Activated CD4-positive, alpha-beta memory T cell treated with anti-CD3 and anti-CD28 coated beads, Interleukin-2, amount 10 ng/mL, durations not matched to agents 7 days and 5 days (primary cell): ENCODE measurements around the gene PALLD. TPM values are rescaled to one million over a fixed set of nuclear protein-coding genes. Genes with fewer than 3 reads are reported as not detected.

ENCODE experiments used
- CTCF ChIA-PET: fragments of 350-600 bp; sonication (Branson Sonifier 250); formaldehyde crosslinking; loops from one replicate; lab custom pipeline; 2021; ENCODE audit warnings: antibody characterized with exemption, inconsistent platforms; lab: Charles Lee
- POLR2A ChIA-PET: fragments of 350-600 bp; sonication (Branson Sonifier 250); formaldehyde crosslinking; loops from one replicate; lab custom pipeline; 2021; ENCODE audit warnings: antibody characterized with exemption; lab: Charles Lee
- DNase-seq: peaks from one replicate; pipeline ENCODE4 v3.0.0-alpha.2; 2020
- H3K27ac Mint-ChIP-seq: one replicate; pipeline ENCODE4 v1.8.0; 2021; ENCODE audit warnings: mild to moderate bottlenecking, mixed read lengths
- H3K27me3 Mint-ChIP-seq: one replicate; pipeline ENCODE4 v1.8.0; 2021; ENCODE audit warnings: mixed read lengths
- H3K36me3 Mint-ChIP-seq: one replicate; pipeline ENCODE4 v1.8.0; 2021; ENCODE audit warnings: low read depth, mixed read lengths
- H3K4me1 Mint-ChIP-seq: one replicate; pipeline ENCODE4 v1.8.0; 2021; ENCODE audit warnings: mixed read lengths
- H3K4me3 Mint-ChIP-seq: one replicate; pipeline ENCODE4 v1.8.0; 2021; ENCODE audit warnings: mild to moderate bottlenecking, mixed read lengths
- H3K9me3 Mint-ChIP-seq: one replicate; pipeline ENCODE4 v1.8.0; 2021; ENCODE audit warnings: mixed read lengths
- total RNA-seq, 2 experiments: library from RNA; stranded (reverse); gene quantifications; one replicate each; pipeline ENCODE4 v1.2.3, GENCODE V29; 2021

The PALLD gene
- total RNA-seq, 2 experiments from 2014 or later: 5.4 to 5.8 TPM

- ChIA-PET CTCF (interaction anchor here (1.2 to 2.4 kb wide), 3 partner anchors 31 to 529 kb away, joined by 4 to 14 read pairs (median 5); partner anchors contain the start of genes CBR4 and DDX60), POLR2A (interaction anchor here (1.0 to 4.1 kb wide), 10 partner anchors 14 to 1131 kb away, joined by 3 to 66 read pairs (median 4); partner anchors contain the start of genes CBR4, DDX60 and NEK1)
- peaks cover 63% of the 10 kb centered on the region for H3K4me1 Mint-ChIP-seq
- peak overlapping the region; percentile 94 for H3K4me3 Mint-ChIP-seq
- DNase-seq: peak; percentile 60
- H3K27ac Mint-ChIP-seq: peak overlapping the region; percentile 99
- H3K27me3 Mint-ChIP-seq: no peaks in the 10 kb centered on the region
- no peaks in the 10 kb centered on the region for H3K9me3 Mint-ChIP-seq
- peaks cover 33% of the 10 kb centered on the region for H3K36me3 Mint-ChIP-seq
Measured at GRCh38 chr4:168480931-168481611, 15.8 kb upstream of the PALLD start.

GRCh38 chr4:168483811-168484210 is 13.0 kb upstream of the PALLD start:
- CTCF ChIA-PET: no interaction called here
- no peak for DNase-seq
- H3K27ac Mint-ChIP-seq: no peak overlapping the region
- H3K36me3 Mint-ChIP-seq: peaks cover 18% of the 10 kb centered on the region
- H3K4me3 Mint-ChIP-seq: no peak overlapping the region
- POLR2A ChIA-PET: no interaction called here
- H3K27me3 Mint-ChIP-seq: no peaks in the 10 kb centered on the region
- H3K9me3 Mint-ChIP-seq: no peaks in the 10 kb centered on the region
- H3K4me1 Mint-ChIP-seq: peaks cover 51% of the 10 kb centered on the region

- ChIA-PET CTCF (no interaction called here), POLR2A (interaction anchor here (1.0 kb wide), 1 partner anchor 167 kb away, joined by 4 read pairs; no protein-coding TSS in a partner anchor)
- H3K4me1 Mint-ChIP-seq: peaks cover 48% of the 10 kb centered on the region
Measured at GRCh38 chr4:168484626-168485025, 12.2 kb upstream of the PALLD start.

GRCh38 chr4:168485156-168485910 is 11.5 kb upstream of the PALLD start:
- ChIA-PET CTCF (no interaction called here), POLR2A (interaction anchor here (1.0 kb wide), 1 partner anchor 168 kb away, joined by 4 read pairs; no protein-coding TSS in a partner anchor)
- Mint-ChIP-seq H3K9me3 (no peaks in the 10 kb centered on the region), H3K27ac (no peak overlapping the region), H3K36me3 (peaks cover 8% of the 10 kb centered on the region), H3K27me3 (no peaks in the 10 kb centered on the region), H3K4me3 (no peak overlapping the region), H3K4me1 (peaks cover 46% of the 10 kb centered on the region)
- DNase-seq: no peak

More at GRCh38 chr4:168484626-168485025, 12.2 kb upstream of the PALLD start:
- Mint-ChIP-seq H3K27ac (no peak overlapping the region), H3K4me3 (no peak overlapping the region), H3K9me3 (no peaks in the 10 kb centered on the region), H3K27me3 (no peaks in the 10 kb centered on the region), H3K36me3 (peaks cover 12% of the 10 kb centered on the region)
- DNase-seq: no peak

- Mint-ChIP-seq H3K9me3 (no peaks in the 10 kb centered on the region), H3K36me3 (peaks cover 7% of the 10 kb centered on the region), H3K4me3 (no peak overlapping the region), H3K27me3 (no peaks in the 10 kb centered on the region), H3K27ac (no peak overlapping the region), H3K4me1 (peaks cover 34% of the 10 kb centered on the region)
- no peak for DNase-seq
- ChIA-PET POLR2A (interaction anchor here (1.2 kb wide), 1 partner anchor 169 kb away, joined by 5 read pairs; the partner anchor contains the start of gene DDX60), CTCF (interaction anchor here (0.9 to 1.2 kb wide), 2 partner anchors 15 to 25 kb away, joined by 3 to 4 read pairs; no protein-coding TSS in a partner anchor)
Measured at GRCh38 chr4:168486912-168487281, 10.0 kb upstream of the PALLD start.

- ChIA-PET CTCF (interaction anchor here (0.9 to 1.2 kb wide), 2 partner anchors 16 to 24 kb away, joined by 3 to 4 read pairs; no protein-coding TSS in a partner anchor), POLR2A (interaction anchor here (1.2 kb wide), 1 partner anchor 170 kb away, joined by 5 read pairs; the partner anchor contains the start of gene DDX60)
- no peak for DNase-seq
- no peak overlapping the region for H3K4me3 Mint-ChIP-seq
- H3K36me3 Mint-ChIP-seq: peaks cover under 1% of the 10 kb centered on the region
- no peaks in the 10 kb centered on the region for H3K9me3 Mint-ChIP-seq
- no peaks in the 10 kb centered on the region for H3K27me3 Mint-ChIP-seq
- no peak overlapping the region for H3K27ac Mint-ChIP-seq
- peaks cover 29% of the 10 kb centered on the region for H3K4me1 Mint-ChIP-seq
Measured at GRCh38 chr4:168487282-168488035, 9.4 kb upstream of the PALLD start.

GRCh38 chr4:168488869-168489274 is 8.0 kb upstream of the PALLD start:
- no peaks in the 10 kb centered on the region for H3K36me3 Mint-ChIP-seq
- H3K4me3 Mint-ChIP-seq: no peak overlapping the region
- CTCF ChIA-PET: no interaction called here
- H3K4me1 Mint-ChIP-seq: peaks cover 16% of the 10 kb centered on the region
- POLR2A ChIA-PET: no interaction called here
- no peak for DNase-seq
- peaks cover 6% of the 10 kb centered on the region for H3K27me3 Mint-ChIP-seq
- H3K27ac Mint-ChIP-seq: no peak overlapping the region
- no peaks in the 10 kb centered on the region for H3K9me3 Mint-ChIP-seq

- no peak for DNase-seq
Measured at GRCh38 chr4:168489616-168490015, 7.2 kb upstream of the PALLD start.

GRCh38 chr4:168490711-168491110 is 6.1 kb upstream of the PALLD start:
- Mint-ChIP-seq H3K4me3 (no peak overlapping the region), H3K4me1 (peaks cover 14% of the 10 kb centered on the region), H3K36me3 (no peaks in the 10 kb centered on the region), H3K27me3 (peaks cover 14% of the 10 kb centered on the region), H3K27ac (no peak overlapping the region), H3K9me3 (no peaks in the 10 kb centered on the region)
- CTCF ChIA-PET: no interaction called here
- no peak for DNase-seq
- POLR2A ChIA-PET: no interaction called here

More at GRCh38 chr4:168489616-168490015, 7.2 kb upstream of the PALLD start:
- H3K27ac Mint-ChIP-seq: no peak overlapping the region
- peaks cover 9% of the 10 kb centered on the region for H3K27me3 Mint-ChIP-seq
- peaks cover 14% of the 10 kb centered on the region for H3K4me1 Mint-ChIP-seq
- H3K4me3 Mint-ChIP-seq: no peak overlapping the region
- no peaks in the 10 kb centered on the region for H3K9me3 Mint-ChIP-seq
- POLR2A ChIA-PET: interaction anchor here (0.6 kb wide), 1 partner anchor 141 kb away, joined by 5 read pairs; no protein-coding TSS in a partner anchor
- CTCF ChIA-PET: no interaction called here
- no peaks in the 10 kb centered on the region for H3K36me3 Mint-ChIP-seq

- DNase-seq: no peak
- H3K4me3 Mint-ChIP-seq: no peak overlapping the region
- H3K9me3 Mint-ChIP-seq: no peaks in the 10 kb centered on the region
- H3K4me1 Mint-ChIP-seq: peaks cover 14% of the 10 kb centered on the region
- POLR2A ChIA-PET: no interaction called here
- CTCF ChIA-PET: no interaction called here
- H3K27me3 Mint-ChIP-seq: peaks cover 14% of the 10 kb centered on the region
- H3K36me3 Mint-ChIP-seq: no peaks in the 10 kb centered on the region
- H3K27ac Mint-ChIP-seq: no peak overlapping the region
Measured at GRCh38 chr4:168491563-168491962, 5.3 kb upstream of the PALLD start.

GRCh38 chr4:168498251-168498650 is 1.4 kb downstream of the PALLD start:
- Mint-ChIP-seq H3K4me3 (no peak overlapping the region), H3K36me3 (no peaks in the 10 kb centered on the region), H3K4me1 (peaks cover 4% of the 10 kb centered on the region), H3K27me3 (peaks cover 22% of the 10 kb centered on the region), H3K9me3 (no peaks in the 10 kb centered on the region), H3K27ac (no peak overlapping the region)
- POLR2A ChIA-PET: interaction anchor here (0.9 kb wide), 1 partner anchor 17 kb away, joined by 3 read pairs; no protein-coding TSS in a partner anchor
- CTCF ChIA-PET: no interaction called here
- no peak for DNase-seq

- Mint-ChIP-seq H3K27ac (no peak overlapping the region), H3K36me3 (no peaks in the 10 kb centered on the region), H3K4me3 (no peak overlapping the region), H3K27me3 (peaks cover 18% of the 10 kb centered on the region), H3K9me3 (no peaks in the 10 kb centered on the region), H3K4me1 (peaks cover 10% of the 10 kb centered on the region)
- CTCF ChIA-PET: no interaction called here
- DNase-seq: no peak
- POLR2A ChIA-PET: no interaction called here
Measured at GRCh38 chr4:168499241-168499640, 2.4 kb downstream of the PALLD start.
